ENCODE measurements around the gene TLR7.

DNA sequence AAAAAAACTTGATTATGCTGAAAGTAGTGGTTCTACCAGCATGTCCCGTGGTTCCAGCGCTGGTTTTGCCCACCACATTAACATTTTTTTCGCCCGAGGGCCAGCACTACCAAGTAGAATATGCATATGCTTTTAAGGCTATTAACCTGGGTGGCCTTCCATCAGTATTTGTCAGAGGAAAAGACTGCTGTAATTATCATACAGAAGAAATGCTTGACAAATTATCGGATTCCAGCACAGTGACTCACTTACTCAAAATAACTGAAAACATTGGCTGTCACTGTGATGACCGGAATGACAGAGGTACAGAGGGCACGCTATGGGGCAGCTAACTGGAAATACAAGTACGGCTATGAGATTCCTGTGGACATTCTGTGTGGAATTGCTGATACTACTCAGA lies 41.1 kb upstream of the TLR7 start:
- TF ChIP-seq POLR2A (IDR thresholded peaks at IDR 0.05; ENCODE audit: low read depth, low read length) (no peak), FOS (IDR thresholded peaks at IDR 0.05; ENCODE audit: low read depth, low read length) (no peak), BHLHE40 (IDR thresholded peaks at IDR 0.05; ENCODE audit: low read depth, low read length) (no peak), RFX5 (IDR thresholded peaks at IDR 0.05; ENCODE audit: low read depth, low read length) (no peak), CHD1 (IDR thresholded peaks at IDR 0.05; ENCODE audit: low read depth, low read length) (no peak), RAD21 (IDR thresholded peaks at IDR 0.05; ENCODE audit: low read length) (no peak), SMC3 (IDR thresholded peaks at IDR 0.05; ENCODE audit: low read depth, low read length) (no peak), MAZ (IDR thresholded peaks at IDR 0.05; ENCODE audit: borderline replicate concordance, low read depth, low read length) (no peak), MXI1 (IDR thresholded peaks at IDR 0.05; ENCODE audit: borderline replicate concordance, low read depth, low read length) (no peak)
- TF ChIP-seq, protein P1, sequence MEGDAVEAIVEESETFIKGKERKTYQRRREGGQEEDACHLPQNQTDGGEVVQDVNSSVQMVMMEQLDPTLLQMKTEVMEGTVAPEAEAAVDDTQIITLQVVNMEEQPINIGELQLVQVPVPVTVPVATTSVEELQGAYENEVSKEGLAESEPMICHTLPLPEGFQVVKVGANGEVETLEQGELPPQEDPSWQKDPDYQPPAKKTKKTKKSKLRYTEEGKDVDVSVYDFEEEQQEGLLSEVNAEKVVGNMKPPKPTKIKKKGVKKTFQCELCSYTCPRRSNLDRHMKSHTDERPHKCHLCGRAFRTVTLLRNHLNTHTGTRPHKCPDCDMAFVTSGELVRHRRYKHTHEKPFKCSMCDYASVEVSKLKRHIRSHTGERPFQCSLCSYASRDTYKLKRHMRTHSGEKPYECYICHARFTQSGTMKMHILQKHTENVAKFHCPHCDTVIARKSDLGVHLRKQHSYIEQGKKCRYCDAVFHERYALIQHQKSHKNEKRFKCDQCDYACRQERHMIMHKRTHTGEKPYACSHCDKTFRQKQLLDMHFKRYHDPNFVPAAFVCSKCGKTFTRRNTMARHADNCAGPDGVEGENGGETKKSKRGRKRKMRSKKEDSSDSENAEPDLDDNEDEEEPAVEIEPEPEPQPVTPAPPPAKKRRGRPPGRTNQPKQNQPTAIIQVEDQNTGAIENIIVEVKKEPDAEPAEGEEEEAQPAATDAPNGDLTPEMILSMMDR (conservative IDR thresholded peaks at IDR 0.05; ENCODE audit: low read depth, low read length), result no peak
- TF ChIP-seq, protein P2, sequence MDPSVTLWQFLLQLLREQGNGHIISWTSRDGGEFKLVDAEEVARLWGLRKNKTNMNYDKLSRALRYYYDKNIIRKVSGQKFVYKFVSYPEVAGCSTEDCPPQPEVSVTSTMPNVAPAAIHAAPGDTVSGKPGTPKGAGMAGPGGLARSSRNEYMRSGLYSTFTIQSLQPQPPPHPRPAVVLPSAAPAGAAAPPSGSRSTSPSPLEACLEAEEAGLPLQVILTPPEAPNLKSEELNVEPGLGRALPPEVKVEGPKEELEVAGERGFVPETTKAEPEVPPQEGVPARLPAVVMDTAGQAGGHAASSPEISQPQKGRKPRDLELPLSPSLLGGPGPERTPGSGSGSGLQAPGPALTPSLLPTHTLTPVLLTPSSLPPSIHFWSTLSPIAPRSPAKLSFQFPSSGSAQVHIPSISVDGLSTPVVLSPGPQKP (IDR thresholded peaks at IDR 0.05; ENCODE audit: borderline replicate concordance, low read depth, low read length), result no peak
